GM19328 (cell line): ENCODE data around the gene REM2.
"Not testable (repeated sequence)": the region's sequence is repeated elsewhere in the genome, so short reads cannot be mapped to it uniquely, and the experiment has no call there.

ENCODE experiments used
- ATAC-seq: cut with Tn5 transposase; IDR thresholded peaks from one replicate; pipeline ENCODE4 v1.9.1; 2021; ENCODE audit warnings: mild to moderate bottlenecking, moderate library complexity; ENCODE audit not compliant: unreplicated experiment

The REM2 gene

DNA sequence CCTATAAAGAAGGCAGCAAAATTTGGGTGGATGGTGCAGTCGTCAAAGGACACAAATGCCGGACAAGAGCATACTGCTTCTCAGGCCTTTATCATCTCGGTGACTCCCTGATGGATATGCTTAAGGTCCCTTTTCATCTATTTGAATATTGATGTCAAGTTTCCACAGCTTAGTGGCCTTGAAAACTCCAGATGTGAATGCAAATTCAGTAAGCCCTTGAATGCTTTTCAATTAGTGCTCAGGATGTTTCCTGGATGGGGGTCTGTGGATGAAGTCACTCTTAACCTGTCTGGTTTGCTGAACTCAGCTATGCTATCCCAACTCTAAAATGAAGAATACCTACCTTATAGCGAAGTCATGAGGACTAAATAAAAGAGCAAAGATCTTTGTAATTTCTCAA, 10.7 kb downstream of the REM2 start:
- ATAC-seq = no peak

DNA sequence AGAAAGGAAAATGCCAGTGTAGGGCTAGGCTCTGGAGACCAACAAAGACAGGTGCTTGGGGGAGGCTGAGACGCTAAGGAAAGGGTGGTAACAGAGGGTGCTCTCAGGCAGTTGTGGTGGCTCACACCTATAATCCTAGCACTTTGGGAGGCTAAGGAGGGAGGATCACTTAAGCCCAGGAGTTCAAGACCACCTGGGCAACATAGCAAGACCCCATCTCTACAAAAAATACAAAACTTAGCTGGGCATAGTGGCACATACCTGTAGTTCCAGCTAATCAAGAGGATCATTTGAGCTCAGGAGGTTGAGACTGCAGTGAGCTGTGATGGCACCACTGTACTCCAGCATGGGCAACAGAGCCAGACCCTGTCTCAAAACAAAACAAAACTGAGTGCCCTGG, 12.4 kb downstream of the REM2 start:
- no peak for ATAC-seq

DNA sequence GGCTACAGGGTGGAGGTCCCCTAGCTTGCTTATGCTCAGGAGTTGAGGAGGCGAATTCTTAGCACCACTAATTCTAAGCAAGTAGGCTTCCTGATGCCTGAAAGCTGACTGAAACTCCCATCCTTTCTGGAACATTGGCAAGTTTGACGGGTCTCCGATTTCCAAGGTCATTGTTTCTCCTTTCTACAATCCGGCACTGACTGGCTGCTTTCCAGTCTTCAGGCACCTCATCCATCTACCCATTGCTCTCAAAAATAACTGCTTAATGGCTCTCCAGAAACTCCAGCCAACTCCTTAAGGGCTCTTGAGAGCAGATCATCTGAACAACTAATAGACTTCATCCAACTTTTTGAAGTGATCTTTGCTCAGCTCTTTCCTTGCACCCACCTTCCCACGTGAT, 13.3 kb downstream of the REM2 start:
- no peak for ATAC-seq

DNA sequence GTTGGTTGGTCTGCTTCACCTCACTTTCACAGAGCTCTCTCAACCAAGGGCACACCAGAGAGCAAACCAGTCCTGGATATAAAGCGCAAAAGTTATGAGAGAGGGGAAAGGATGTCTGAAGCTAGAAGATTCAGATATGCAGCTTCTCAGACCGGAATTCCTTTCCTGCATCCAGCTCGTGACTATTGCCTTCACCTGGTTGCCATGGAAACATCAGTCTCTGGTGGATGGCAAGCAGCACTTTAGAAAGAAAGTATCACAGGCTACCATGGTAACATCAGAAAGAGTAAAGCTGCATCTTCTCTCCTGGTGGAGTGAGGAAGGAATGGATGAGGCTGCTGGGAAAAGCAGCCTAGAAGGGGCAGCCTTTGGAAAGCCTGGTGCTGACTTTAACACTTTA, 13.7 kb downstream of the REM2 start:
- ATAC-seq = no peak

DNA sequence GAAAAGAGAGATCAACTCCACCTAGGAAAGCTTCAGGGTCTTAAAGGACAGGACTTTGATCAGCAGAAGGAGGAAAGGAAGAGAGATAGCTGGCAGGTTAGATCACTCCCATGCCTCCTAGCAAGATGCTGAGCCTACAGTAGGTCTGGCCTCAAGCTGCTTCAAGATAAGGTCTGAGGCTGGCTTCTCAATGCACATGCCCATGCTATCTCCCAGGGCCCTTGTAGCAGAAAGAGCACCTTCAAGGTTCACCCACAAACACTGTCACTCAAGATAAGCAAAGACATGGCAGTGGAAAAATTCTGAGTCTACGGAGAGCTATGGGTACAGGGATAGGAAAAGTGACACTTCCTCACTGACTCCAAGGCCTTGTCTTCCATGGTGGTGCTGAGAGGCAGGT, 14.3 kb downstream of the REM2 start:
- ATAC-seq = no peak

DNA sequence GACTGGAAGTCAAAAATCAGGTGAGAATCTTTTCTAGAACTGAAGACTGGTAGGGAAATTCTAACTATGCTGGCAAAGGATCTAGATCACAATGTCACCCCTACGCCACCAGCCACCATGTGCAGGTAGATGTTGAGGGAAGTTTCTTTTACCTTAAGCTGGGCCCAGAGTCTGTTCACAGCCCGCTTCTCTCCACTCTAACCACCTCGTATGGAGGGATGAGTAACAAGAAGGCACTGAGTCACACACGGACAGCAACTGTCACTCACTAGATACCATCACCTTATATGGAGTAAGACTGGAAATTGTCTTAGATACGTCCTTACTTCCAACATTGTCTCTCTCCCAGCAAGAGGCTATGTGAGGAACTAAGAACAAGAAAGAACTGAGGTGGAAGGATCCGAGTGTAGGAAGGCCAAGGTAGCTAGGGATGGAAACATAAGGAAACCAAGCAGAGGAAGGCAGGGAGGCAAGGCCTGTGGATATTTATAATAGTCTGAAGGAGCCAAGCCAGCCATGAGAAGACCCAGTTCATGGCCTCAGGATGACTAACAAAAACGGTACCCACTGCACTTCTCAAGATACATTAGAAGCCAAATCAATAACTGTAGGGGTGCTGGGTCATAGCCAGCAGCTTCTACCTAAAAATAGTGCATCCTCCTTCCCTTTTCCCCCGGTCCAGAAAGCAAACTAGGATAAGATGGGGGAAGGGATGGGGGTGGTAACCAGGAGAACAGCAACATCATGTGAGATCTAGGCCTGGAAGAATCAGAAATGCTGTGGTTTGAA, 15.5 kb downstream of the REM2 start:
- no peak for ATAC-seq

DNA sequence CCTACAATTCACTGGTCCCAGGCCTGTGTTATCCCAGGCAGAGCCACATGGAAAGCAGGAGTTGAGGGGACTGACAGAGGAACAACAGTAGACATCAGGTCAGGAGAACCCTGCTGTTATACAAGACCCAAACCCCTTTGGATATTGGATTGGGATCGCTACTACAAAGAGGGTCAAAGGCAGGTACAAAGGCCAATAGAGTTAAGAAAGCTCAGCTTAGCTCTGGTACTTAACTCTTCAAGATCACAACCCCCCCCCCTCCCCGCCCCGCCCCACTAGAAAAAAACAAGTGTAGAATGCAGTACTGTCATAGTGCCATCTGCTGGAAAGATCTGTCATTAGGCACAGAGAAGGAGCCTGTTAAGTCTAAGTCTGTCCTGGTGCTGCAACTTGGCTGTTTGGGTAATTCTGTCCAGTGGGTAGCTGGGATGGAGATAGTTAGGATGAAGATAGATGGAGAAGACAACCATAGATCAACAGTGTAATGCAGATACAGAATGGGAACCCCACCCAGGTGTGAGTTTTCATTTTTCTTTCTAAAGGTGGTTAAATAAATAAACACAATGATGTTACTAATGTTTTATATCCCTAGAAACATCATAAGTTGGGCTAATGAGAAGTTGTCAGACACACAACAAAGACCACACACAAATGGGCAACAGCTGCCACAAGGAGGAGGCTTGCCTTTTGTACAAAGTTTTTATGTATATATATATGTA, 17.2 kb downstream of the REM2 start:
- ATAC-seq = no peak

DNA sequence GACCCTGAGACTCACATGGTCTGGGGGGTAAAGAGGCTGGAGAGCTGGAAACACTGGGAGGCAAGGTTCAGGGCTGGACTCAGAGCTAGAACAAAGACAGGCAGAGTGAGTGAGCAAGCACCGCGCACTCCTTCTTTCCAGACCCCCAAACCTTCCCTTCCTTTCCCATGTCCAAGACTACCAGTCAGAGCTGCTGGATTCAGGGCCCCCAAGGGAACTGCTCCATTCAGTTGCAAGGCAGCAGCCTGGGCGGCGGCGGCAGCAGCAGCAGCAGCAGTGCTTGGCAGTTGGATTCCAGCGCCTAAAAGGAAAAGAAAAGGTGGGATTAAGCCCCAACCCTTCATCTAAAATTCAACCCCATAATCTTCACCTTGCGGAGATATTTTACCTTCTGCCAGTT, 18.8 kb downstream of the REM2 start:
- no peak for ATAC-seq

DNA sequence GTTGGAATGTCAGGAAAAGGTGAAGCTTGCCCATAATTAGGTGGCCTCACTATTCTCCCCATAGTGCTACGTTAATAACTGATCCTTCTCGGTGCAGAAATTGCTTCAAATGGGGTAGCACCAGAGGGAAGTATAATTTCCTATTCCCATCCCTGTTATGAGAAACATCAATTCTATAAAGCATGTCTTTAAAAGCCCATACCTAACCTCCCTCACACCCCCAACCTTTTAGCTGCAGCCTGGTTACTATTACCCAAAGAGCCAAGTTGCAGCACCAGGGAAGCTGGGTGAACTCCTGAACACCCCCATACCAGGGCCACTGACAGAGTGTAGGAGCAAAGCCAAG, 20.7 kb downstream of the REM2 start:
- no peak for ATAC-seq

DNA sequence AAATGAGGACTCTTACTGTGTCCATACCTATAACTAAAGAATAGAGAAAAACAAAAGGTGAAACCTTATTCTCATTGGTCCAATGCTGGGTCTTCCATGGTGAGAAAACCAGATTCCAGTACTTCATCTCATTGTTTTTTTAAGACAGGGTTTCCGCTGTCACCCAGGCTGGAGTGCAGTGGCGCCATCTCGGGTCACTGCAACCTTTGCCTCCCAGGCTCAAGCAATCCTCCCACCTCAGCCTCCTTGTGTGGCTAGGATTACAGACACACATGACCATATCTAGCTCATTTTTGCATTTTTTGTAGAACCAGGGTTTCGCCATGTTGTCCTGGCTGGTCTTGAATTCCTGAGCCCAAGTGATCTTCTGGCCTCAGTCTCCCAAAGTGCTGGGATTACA, 22.6 kb downstream of the REM2 start:
- ATAC-seq = no peak

DNA sequence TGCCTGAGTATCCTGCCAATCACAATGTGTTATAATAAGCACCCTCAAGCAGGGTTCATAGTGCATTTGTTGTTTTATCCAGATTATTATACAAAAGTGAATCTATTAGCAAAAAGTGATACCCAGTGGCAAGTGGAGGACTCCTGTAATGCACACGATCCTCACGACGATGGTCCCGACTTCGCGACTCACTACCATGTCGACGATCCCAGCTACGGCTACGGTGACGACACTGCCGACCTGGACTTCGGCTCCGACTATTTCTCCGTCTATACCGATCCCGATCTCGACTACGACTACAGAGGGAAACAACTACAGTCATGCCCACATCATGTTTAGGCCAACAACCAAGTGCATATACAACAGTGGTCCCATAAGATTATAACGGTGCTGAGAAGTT, 23.1 kb downstream of the REM2 start:
- ATAC-seq = no peak

DNA sequence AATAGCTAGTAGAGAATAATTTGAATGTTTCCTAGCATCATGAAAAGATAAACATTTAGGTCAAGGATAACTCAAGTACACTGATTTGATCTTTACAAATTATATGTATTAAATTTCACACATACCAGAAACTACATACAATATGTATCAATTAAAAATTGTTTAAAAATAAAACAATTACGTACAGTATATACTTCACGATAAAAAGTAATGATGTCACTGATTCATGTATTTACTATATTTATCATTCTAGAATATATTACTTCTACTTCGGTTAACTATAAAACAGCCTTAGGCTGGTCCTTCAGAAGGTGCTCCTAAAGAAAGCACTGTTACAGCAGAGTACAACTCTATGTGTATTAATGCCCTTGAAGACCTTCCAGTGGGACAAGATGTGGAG, 24.4 kb downstream of the REM2 start:
- no peak for ATAC-seq

DNA sequence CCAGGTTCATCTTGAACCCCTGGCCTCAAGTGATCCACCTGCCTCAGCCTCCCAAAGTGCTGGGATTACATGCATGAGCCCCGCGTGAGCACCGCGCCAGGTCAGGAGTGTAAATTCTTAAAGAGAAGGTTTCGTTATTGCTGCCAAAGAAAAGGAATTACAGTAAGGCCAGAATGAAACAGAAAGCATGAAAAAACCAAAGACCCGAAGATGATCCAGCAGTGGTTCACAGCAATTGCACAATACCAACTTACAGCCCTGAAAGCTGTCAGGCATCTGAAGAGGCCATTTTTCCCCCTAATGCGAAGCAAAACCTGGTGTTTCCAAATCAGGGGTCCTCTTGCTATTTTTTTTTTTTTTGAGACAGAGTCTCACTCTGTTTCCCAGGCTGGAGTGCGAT, 25.6 kb downstream of the REM2 start:
- no peak for ATAC-seq

DNA sequence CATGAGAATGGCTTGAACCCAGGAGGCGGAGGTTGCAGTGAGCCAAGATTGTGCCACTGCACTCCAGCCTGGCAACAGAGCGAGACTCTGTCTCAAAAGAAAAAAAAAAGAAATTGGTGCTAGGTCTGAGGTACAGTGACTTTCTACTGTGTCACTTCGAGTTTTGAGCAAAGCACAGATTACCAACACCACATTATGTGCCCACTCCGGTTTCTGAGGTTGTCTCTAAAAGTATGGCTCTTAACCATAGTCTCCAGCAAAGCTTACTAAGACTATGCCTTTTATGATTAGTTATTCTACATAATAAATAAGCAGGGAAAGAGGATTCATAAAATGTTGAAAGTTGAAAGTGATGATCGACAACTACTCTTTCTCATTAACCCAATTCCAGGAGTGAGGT, 27.9 kb downstream of the REM2 start:
- ATAC-seq = no peak

DNA sequence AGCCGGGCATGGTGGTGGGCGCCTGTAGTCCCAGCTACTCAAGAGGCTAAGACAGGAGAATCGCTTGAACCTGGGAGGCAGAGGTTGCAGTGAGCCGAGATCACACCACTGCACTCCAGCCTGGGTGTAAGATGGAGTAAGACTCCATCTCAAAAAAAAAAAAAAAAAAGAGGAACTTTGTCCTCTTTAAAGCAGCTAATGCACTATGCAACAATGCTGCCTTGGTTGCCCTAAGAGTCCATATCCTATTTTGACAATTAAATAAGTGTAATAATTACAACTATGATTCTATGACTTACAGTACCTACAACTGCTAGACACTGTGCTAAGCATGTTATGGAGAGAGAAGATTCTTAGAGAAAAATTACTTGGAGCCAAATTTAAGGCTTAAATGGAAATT, 31.8 kb downstream of the REM2 start:
- ATAC-seq = not testable (repeated sequence)

DNA sequence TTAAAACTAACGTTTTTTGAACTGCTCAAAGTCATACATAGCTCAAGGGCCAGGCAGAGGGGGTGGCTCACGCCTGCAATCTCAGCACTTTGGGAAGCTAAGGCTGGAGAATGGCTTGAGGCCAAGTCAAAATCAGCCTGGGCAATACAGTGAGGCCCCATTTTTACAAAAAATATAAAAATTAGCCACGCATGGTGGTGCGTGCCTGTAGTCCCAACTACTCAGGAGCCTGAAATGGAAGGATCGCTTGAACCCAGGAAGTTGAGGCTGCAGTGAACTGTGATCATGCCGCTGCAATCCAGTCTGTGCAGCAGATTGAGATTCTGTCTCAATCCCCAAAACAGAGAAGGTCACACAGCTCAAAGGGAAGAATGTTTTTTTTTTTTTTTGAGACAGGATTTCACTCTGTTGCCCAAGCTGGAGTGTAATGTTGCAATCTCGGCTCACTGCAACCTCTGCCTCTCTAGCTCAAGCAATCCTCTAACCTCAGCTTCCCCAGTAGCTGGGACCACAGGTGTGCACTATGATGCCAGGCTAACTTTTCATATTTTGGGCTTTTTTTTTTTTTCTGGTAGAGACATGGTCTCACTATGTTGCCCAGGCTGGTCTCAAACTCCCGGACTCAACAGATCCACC, 33.0 kb downstream of the REM2 start:
- ATAC-seq = no peak

DNA sequence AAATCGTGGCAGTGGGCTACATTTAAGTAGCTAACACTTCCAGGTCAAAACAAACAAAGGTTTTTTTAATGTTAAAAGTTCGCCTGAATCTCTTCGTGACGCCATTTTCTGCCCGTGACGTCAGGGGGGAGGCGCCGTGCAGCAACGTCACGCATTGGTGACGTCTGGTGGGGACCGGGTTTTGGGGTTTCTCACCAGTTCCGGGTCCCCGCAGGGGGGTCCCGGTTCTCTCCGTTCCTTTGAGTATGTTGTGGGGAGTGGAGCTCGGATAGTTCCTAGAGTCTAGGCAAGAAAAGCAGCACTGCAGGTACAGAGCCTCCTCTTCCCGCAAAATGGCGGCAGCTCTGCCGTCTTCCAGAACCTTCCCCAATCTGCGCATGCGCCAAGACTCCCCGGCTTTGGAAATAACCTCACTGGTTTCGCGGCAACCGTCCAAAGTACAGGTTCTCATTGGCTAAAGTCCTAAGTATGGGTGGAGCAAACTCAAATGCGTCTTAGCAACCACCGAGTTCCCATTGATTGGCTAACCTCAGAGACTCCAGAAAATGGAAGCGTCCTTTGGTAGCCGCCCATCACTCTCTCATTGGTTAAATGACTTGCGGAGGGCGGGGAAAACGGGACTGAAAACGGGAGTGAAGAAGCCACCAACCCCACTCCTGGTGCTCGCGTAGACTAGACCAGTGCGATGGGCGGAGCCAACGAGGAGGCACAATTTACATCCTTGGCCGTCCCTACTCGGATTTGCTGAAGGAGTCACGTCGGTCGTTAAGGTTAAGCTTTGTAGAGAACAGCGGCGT, 36.0 kb downstream of the REM2 start, which contains the start of gene RBM23:
Gene RBM23, minus strand, starts transcription at position 346 of the 797 bp plus-strand sequence.
- ATAC-seq = peak; percentile 94

DNA sequence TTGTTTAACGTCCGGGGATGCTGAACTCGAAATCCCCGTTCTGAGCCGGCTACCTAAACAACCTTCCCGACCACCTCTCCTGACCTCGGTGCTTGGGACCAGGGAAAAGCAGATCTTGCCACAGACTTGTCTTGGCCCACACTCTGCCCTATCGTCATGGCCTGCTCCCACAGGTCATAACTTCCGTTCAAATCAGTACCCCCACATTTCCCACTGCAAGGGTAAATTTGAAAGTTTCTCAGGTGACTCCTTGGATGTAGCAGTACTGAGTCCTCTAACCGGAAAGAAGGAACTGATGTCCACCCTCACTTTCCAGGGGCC, 36.5 kb downstream of the REM2 start:
- peak; percentile 5 for ATAC-seq

DNA sequence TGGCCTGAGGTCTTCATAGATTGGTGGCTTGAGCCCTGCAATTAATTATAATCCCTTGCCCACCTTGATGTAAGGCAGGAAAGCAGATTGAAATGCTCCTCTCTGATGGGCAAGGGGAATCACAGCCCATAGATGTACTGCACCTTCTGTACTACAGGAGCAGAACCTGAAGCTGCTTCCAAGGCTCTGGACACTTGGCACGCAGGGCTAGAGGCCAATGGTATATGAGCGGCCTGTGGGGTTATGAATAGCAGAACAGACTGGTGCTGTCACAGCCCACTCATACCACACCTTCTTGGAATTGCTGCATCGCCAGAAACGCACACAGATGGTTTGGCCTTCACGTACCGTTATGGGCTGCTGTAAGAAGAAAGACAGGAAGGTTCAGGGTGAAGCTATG, 37.7 kb downstream of the REM2 start:
- no peak for ATAC-seq

DNA sequence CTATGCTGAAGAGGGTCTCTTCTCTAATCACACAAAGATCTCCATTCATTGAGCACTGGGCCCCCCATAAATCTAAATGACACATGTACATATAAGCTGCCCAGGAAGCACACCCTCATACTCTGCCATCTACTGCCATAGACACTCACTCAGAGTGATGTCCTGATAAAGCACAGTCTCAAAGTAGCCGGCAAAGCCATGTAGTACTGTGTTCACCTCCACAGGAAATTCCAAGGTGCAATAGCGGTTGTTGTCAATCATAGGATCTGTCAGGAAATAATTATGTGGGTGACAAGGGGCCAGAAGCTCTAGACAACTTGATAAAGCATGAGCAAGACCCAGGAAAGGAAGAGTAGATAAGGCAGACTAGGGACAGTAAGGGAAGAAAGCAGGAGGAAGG, 39.3 kb downstream of the REM2 start:
- ATAC-seq = no peak

DNA sequence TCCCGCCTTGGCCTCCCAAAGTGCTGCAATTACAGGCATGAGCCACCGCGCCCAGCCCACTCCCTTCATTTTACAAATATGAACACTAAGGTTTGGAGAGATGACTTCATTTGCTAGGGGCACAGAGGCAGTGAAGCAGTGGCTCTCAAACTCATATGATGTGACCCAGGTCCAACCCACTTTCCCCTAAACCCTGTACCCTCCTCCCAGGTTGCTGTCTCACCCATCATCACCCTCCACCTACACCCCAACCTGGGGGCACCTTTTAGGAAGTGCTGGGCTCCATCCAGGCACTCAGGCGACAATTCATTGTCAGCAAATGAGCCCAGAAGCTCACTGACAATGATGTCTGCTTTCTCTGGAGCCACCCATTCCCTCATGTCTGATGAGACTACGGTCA, 40.7 kb downstream of the REM2 start:
- ATAC-seq = no peak

DNA sequence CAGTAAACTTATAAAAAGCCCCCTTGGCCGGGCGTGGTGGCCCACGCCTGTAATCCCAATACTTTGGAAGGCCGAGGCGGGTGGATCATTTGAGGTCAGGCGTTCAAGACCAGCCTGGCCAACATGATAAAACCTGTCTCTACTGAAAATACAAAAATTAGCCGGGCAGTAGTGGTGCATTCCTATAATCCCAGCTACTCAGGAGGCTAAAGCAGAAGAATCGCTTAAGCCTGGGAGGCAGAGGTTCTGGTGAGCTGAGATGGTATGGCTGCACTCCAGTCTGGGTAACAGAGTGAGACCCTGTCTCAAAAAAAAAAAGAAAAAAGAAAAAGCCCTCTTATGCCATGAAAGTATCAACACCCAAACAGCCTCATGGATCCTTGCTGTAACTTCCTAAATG, 42.5 kb downstream of the REM2 start:
- no peak for ATAC-seq
